ENCODE results near the gene SLC47A2. TPM values are rescaled to one million over a fixed set of nuclear protein-coding genes. Genes with fewer than 3 reads are reported as not detected.

Gene SLC47A2
- total and polyA plus RNA-seq, 2 of the 13 experiments (the other 11 are each of a cell fraction or from before 2014, with no cell fraction given), result 0.04 TPM; not detected in 1

DNA sequence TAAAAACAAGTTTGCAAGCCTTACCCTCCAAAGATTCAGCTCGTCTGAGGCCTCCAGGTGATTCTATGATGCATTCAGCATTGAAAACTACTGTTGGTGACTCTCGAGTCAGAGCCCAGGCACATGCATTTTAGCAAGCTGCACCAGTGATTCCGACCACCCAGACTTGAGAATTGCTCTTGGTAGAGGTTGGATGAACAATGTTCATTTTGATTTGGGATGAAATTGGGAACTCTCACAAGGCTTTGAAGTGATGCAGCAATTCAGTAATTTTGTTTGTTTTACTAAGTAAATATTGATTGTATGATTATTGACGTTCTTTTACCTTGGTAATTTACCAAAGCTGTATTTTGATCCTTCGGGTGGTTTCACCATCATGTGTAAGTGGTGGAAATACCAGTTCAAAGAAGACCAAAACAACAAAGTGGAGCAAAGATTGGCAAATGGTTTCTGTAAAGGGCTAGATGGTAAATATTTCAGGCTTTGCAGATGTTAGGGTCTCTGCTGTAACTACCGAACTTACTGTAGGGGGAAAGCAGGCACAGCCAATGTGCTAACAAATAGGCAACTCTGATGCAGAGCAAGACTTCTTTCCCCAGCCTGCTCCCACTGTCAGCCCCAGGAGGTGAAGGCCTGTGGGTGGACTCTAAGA, 56.0 kb downstream of the SLC47A2 start (continued):
- TF ChIP-seq, protein P1, sequence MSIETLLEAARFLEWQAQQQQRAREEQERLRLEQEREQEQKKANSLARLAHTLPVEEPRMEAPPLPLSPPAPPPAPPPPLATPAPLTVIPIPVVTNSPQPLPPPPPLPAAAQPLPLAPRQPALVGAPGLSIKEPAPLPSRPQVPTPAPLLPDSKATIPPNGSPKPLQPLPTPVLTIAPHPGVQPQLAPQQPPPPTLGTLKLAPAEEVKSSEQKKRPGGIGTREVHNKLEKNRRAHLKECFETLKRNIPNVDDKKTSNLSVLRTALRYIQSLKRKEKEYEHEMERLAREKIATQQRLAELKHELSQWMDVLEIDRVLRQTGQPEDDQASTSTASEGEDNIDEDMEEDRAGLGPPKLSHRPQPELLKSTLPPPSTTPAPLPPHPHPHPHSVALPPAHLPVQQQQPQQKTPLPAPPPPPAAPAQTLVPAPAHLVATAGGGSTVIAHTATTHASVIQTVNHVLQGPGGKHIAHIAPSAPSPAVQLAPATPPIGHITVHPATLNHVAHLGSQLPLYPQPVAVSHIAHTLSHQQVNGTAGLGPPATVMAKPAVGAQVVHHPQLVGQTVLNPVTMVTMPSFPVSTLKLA (IDR thresholded peaks at IDR 0.05), result no peak
- TF ChIP-seq ARHGAP35 (CRISPR knock-in tag; IDR thresholded peaks at IDR 0.05; ENCODE audit: borderline replicate concordance) (no peak), FUBP1 (CRISPR knock-in tag; IDR thresholded peaks at IDR 0.05; ENCODE audit: borderline replicate concordance) (no peak; the same call in 1 of the 2 replicates), TCF12 (IDR thresholded peaks at IDR 0.05) (no peak), TCF12 (CRISPR knock-in tag; IDR thresholded peaks at IDR 0.05) (peak; percentile 70; the same call in 1 of the 2 replicates), ZNF629 (CRISPR knock-in tag; conservative IDR thresholded peaks at IDR 0.05) (no peak), SRF (IDR thresholded peaks at IDR 0.05; ENCODE audit: low read depth, low read length) (no peak), DRAP1 (CRISPR knock-in tag; IDR thresholded peaks at IDR 0.05) (peak; percentile 10), MAZ (IDR thresholded peaks at IDR 0.05; ENCODE audit: borderline replicate concordance, low read depth, low read length) (no peak), MAZ (CRISPR knock-in tag; IDR thresholded peaks at IDR 0.05; ENCODE audit: low read depth) (no peak), CREB3 (CRISPR knock-in tag; IDR thresholded peaks at IDR 0.05) (no peak), TEAD3 (CRISPR knock-in tag; optimal IDR thresholded peaks at IDR 0.05; ENCODE audit: borderline replicate concordance) (peak; percentile 81), KLF16 (CRISPR knock-in tag; IDR thresholded peaks at IDR 0.05) (peak in 1 of 2 experiments; percentile 77; a peak in 1 of 4 replicates), HDAC6 (IDR thresholded peaks at IDR 0.05; ENCODE audit: low read depth, low read length) (no peak), ZNF382 (CRISPR knock-in tag; IDR thresholded peaks at IDR 0.05; ENCODE audit: borderline replicate concordance) (no peak), RCOR2 (CRISPR knock-in tag; IDR thresholded peaks at IDR 0.05) (peak; percentile 95), TMF1 (CRISPR knock-in tag; IDR thresholded peaks at IDR 0.05; ENCODE audit: low read depth) (no peak), ZNF547 (CRISPR knock-in tag; IDR thresholded peaks at IDR 0.05) (no peak), MBD4 (IDR thresholded peaks at IDR 0.05; ENCODE audit: borderline replicate concordance, low read length) (peak; percentile 47; the same call in 1 of the 2 replicates), PHF21A (CRISPR knock-in tag; IDR thresholded peaks at IDR 0.05) (peak; percentile 86), ZNF24 (IDR thresholded peaks at IDR 0.05) (no peak), ZNF678 (CRISPR knock-in tag; IDR thresholded peaks at IDR 0.05) (no peak)
- TF ChIP-seq, protein P2, sequence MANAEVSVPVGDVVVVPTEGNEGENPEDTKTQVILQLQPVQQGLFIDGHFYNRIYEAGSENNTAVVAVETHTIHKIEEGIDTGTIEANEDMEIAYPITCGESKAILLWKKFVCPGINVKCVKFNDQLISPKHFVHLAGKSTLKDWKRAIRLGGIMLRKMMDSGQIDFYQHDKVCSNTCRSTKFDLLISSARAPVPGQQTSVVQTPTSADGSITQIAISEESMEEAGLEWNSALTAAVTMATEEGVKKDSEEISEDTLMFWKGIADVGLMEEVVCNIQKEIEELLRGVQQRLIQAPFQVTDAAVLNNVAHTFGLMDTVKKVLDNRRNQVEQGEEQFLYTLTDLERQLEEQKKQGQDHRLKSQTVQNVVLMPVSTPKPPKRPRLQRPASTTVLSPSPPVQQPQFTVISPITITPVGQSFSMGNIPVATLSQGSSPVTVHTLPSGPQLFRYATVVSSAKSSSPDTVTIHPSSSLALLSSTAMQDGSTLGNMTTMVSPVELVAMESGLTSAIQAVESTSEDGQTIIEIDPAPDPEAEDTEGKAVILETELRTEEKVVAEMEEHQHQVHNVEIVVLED (CRISPR knock-in tag; IDR thresholded peaks at IDR 0.05; ENCODE audit: borderline replicate concordance), result no peak
- TF ChIP-seq, protein P3, sequence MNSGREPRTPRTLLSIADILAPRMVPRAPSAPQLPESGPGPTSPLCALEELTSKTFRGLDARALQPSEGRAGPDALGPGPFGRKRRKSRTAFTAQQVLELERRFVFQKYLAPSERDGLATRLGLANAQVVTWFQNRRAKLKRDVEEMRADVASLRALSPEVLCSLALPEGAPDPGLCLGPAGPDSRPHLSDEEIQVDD (CRISPR knock-in tag; IDR thresholded peaks at IDR 0.05; ENCODE audit: borderline replicate concordance), result no peak
